OCI-LY1 (cell line): ENCODE data around the gene CHRNB2.

Experiments used
- H2AFZ ChIP-seq: fragments of 200-600 bp; sonication (generic), shearing (Covaris generic); 2 replicates; pipeline ENCODE4 v1.6.0; 2014; ENCODE audit warnings: antibody characterized with exemption, mild to moderate bottlenecking, low read length
- H3F3A ChIP-seq: fragments of 200-600 bp; sonication (generic), shearing (Covaris generic); 2 replicates; pipeline ENCODE4 v1.6.0; 2014; ENCODE audit warnings: mild to moderate bottlenecking, antibody characterized with exemption, low read length, moderate library complexity; ENCODE audit not compliant: insufficient read depth
- H3K27ac ChIP-seq: fragments of 200-600 bp; sonication (generic); 2 replicates; pipeline ENCODE4 v1.5.1; 2014; ENCODE audit warnings: low read length, mixed run types, mild to moderate bottlenecking, low read depth; ENCODE audit not compliant: poor library complexity, severe bottlenecking
- H3K27me3 ChIP-seq: fragments of 200-600 bp; sonication (generic); 2 replicates; pipeline ENCODE4 v1.6.0; 2014; ENCODE audit warnings: antibody characterized with exemption, mild to moderate bottlenecking, low read length, moderate library complexity; ENCODE audit not compliant: insufficient read depth
- H3K36me3 ChIP-seq: fragments of 200-600 bp; sonication (generic); 2 replicates; pipeline ENCODE4 v1.6.1; 2014; ENCODE audit warnings: mild to moderate bottlenecking, antibody characterized with exemption, low read length, moderate library complexity, mixed read lengths; ENCODE audit not compliant: insufficient read depth
- H3K4me1 ChIP-seq: fragments of 200-600 bp; sonication (generic); 2 replicates; pipeline ENCODE4 v1.5.1; 2014; ENCODE audit warnings: mild to moderate bottlenecking, low read length, moderate library complexity; ENCODE audit not compliant: insufficient read depth, severe bottlenecking
- H3K4me2 ChIP-seq: fragments of 200-600 bp; sonication (generic), shearing (Covaris generic); 2 replicates; pipeline ENCODE4 v1.6.1; 2014; ENCODE audit warnings: low read length
- H3K4me3 ChIP-seq: fragments of 200-600 bp; sonication (generic); 2 replicates; pipeline ENCODE4 v1.5.1; 2014; ENCODE audit warnings: low read length, low read depth, mild to moderate bottlenecking, mixed read lengths; ENCODE audit not compliant: poor library complexity, severe bottlenecking
- H3K79me2 ChIP-seq: fragments of 200-600 bp; shearing (Covaris generic); 2 replicates; pipeline ENCODE4 v1.6.1; 2016; ENCODE audit warnings: mixed run types, low read length, mixed read lengths; ENCODE audit not compliant: insufficient read depth
- H3K9ac ChIP-seq: fragments of 200-600 bp; sonication (generic), shearing (Covaris generic); 2 replicates; pipeline ENCODE4 v1.6.1; 2014; ENCODE audit warnings: mild to moderate bottlenecking, low read length, mixed read lengths
- H3K9me2 ChIP-seq: fragments of 200-600 bp; sonication (generic), shearing (Covaris generic); 2 replicates; pipeline ENCODE4 v1.6.1; 2014; ENCODE audit warnings: low read depth, mild to moderate bottlenecking, low read length, mixed read lengths
- H3K9me3 ChIP-seq: fragments of 200-600 bp; shearing (Covaris generic); 2 replicates; pipeline ENCODE4 v1.6.1; 2014; ENCODE audit warnings: low read length, mixed read lengths
- H4K20me1 ChIP-seq: fragments of 200-600 bp; sonication (generic), shearing (Covaris generic); 2 replicates; pipeline ENCODE4 v1.6.0; 2016; ENCODE audit warnings: mild to moderate bottlenecking, low read length; ENCODE audit not compliant: insufficient read depth
- EZH2 ChIP-seq: fragments of 200-600 bp; sonication (generic), shearing (Covaris generic); IDR thresholded peaks from 2 replicates; pipeline ENCODE4 v1.8.0; 2017; ENCODE audit warnings: borderline replicate concordance, mixed run types, mild to moderate bottlenecking, antibody characterized with exemption, low read length, moderate library complexity, mixed read lengths
- TF ChIP-seq, protein P1 (sequence below): fragments of 200-600 bp; sonication (generic), shearing (Covaris generic); IDR thresholded peaks from 2 replicates; pipeline ENCODE4 v1.5.1; 2017; ENCODE audit warnings: mild to moderate bottlenecking, antibody characterized with exemption, low read length, moderate library complexity, mixed read lengths

Gene CHRNB2

DNA sequence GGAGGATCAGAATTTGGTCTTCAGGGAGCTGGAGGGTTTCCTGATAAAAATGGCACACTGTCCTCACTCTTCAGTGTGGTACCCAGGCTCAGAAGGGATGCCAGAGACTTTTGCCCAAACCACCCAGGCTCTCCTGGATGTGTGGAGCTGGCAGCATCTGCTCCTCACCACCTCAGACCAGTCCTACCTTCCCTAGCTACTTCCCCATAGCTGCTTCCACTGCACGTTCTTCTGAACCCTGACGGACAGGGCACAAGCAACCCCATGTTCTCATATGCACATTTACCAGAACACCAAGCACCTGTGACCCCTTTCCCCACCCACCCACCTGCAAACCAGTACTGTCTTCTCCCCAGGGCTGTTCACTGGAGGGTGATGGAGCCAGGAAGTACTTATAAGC lies 35.7 kb downstream of the CHRNB2 start:
- Histone ChIP-seq H3K9ac (no peak overlapping the region), H2AFZ (no peak overlapping the region), H3K27ac (no peak overlapping the region), H3K9me3 (no peaks in the 10 kb centered on the region), H3K4me1 (peaks cover 37% of the 10 kb centered on the region), H3K4me3 (no peak overlapping the region), H3K36me3 (peaks cover 55% of the 10 kb centered on the region), H3K9me2 (no peaks in the 10 kb centered on the region), H3F3A (no peaks in the 10 kb centered on the region), H4K20me1 (no peaks in the 10 kb centered on the region), H3K4me2 (no peak overlapping the region), H3K27me3 (no peaks in the 10 kb centered on the region), H3K79me2 (peaks cover 58% of the 10 kb centered on the region)
- TF ChIP-seq EZH2 = no peak
- TF ChIP-seq, protein P1, sequence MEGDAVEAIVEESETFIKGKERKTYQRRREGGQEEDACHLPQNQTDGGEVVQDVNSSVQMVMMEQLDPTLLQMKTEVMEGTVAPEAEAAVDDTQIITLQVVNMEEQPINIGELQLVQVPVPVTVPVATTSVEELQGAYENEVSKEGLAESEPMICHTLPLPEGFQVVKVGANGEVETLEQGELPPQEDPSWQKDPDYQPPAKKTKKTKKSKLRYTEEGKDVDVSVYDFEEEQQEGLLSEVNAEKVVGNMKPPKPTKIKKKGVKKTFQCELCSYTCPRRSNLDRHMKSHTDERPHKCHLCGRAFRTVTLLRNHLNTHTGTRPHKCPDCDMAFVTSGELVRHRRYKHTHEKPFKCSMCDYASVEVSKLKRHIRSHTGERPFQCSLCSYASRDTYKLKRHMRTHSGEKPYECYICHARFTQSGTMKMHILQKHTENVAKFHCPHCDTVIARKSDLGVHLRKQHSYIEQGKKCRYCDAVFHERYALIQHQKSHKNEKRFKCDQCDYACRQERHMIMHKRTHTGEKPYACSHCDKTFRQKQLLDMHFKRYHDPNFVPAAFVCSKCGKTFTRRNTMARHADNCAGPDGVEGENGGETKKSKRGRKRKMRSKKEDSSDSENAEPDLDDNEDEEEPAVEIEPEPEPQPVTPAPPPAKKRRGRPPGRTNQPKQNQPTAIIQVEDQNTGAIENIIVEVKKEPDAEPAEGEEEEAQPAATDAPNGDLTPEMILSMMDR = no peak

DNA sequence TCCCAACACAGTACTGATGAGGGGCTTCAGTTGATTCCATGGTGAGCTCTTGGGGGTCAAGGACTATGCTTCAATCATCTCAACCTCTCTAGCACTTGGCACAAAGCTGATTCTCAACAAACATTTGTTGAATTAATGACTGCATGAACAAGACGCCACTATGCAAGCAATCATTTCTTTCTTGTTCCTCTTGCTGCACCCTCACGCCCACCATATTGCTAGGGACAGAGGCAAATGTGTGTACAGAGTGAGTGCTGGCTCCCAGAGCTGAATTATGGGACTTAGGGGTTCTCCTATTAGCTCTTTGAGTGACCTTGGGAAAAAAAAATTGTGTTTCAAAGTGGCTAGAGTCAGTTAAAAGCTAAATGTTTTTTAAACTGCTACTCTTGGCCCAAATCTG lies 38.0 kb downstream of the CHRNB2 start:
- Histone ChIP-seq H2AFZ (no peak overlapping the region), H4K20me1 (no peaks in the 10 kb centered on the region), H3K4me2 (no peak overlapping the region; the same call in 1 of the 2 replicates)

DNA sequence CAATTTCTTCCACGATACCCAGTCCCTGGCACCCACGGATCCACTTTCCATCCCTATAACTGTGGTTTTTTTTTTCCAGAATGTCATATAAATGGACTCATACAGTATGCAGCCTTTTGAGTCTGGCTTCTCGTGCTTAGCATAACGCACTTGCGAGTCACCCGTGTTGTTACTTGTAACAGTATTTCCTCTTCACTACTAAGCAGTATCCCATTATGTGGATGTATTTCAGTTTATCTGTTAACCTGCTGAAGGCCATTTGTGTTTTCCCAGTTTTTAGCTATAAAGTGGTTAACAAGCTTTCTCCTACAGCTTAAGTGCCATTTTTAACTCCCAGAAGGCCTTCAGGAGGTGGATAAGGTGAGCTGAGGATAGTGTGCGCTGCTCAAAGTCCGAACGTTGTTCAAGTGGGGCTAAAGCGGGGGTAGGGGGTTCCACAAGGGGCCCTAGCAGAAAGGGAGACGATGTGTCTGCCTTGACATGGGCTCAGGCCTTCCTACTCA lies 39.6 kb downstream of the CHRNB2 start:
- Histone ChIP-seq H3K79me2 (peaks cover 55% of the 10 kb centered on the region), H3K4me2 (peak overlapping the region; percentile 99), H3K36me3 (peaks cover 20% of the 10 kb centered on the region), H3K9me3 (no peaks in the 10 kb centered on the region), H4K20me1 (no peaks in the 10 kb centered on the region), H3K4me1 (peaks cover 70% of the 10 kb centered on the region), H3K27ac (peak overlapping the region; percentile 85), H2AFZ (no peak overlapping the region), H3K9ac (peak overlapping the region; percentile 98), H3K27me3 (no peaks in the 10 kb centered on the region), H3K9me2 (no peaks in the 10 kb centered on the region), H3K4me3 (peak overlapping the region; percentile 100), H3F3A (no peaks in the 10 kb centered on the region; the same call in 1 of the 2 replicates)
- TF ChIP-seq, protein P1 = no peak
- no peak for TF ChIP-seq EZH2

More for the DNA sequence above, 38.0 kb downstream of the CHRNB2 start:
- TF ChIP-seq EZH2 = no peak
- TF ChIP-seq, protein P1 = no peak
- H3K9me3 ChIP-seq = no peaks in the 10 kb centered on the region
- peaks cover 57% of the 10 kb centered on the region for H3K4me1 ChIP-seq
- no peaks in the 10 kb centered on the region for H3K27me3 ChIP-seq
- H3K4me3 ChIP-seq = no peak overlapping the region
- peaks cover 36% of the 10 kb centered on the region for H3K36me3 ChIP-seq
- no peak overlapping the region for H3K27ac ChIP-seq
- H3F3A ChIP-seq = no peaks in the 10 kb centered on the region; the same call in 1 of the 2 replicates
- H3K9me2 ChIP-seq = no peaks in the 10 kb centered on the region
- no peak overlapping the region for H3K9ac ChIP-seq
- H3K79me2 ChIP-seq = peaks cover 58% of the 10 kb centered on the region
